Measurements from ENCODE around the gene MAGEF1. TPM values are rescaled to one million over a fixed set of nuclear protein-coding genes. Genes with fewer than 3 reads are reported as not detected.

MAGEF1 gene
- total RNA-seq, 2 experiments from 2014 or later: 5.8 to 6.1 TPM

GRCh38 chr3:184672977-184673870 is 38.6 kb downstream of the MAGEF1 start:
- Mint-ChIP-seq H3K36me3 (ENCODE audit: low read depth) (no peaks in the 10 kb centered on the region), H3K4me3 (no peak overlapping the region), H3K9me3 (no peaks in the 10 kb centered on the region), H3K4me1 (ENCODE audit: low read depth) (no peaks in the 10 kb centered on the region), H3K27me3 (peaks cover 9% of the 10 kb centered on the region), H3K27ac (no peak overlapping the region)
- no peak for DNase-seq
- Histone ChIP-seq H3K9me3 (ENCODE audit: control insufficient read depth in 1 of 2, insufficient read depth in 1 of 2, low read length in 2 of 2) (no peaks in the 10 kb centered on the region), H3K27me3 (ENCODE audit: control insufficient read depth in 1 of 2, insufficient read depth in 2 of 2, low read length in 2 of 2) (peaks cover 0 to 6% of the 10 kb centered on the region in 2 experiments), H3K36me3 (ENCODE audit: insufficient read depth, low read length) (no peaks in the 10 kb centered on the region), H3K27ac (ENCODE audit: low read depth in 1 of 2, low read length in 2 of 2) (no peak overlapping the region), H3K4me1 (ENCODE audit: insufficient read depth, low read length) (peaks cover 4% of the 10 kb centered on the region), H3K4me3 (ENCODE audit: low read length) (no peak overlapping the region)
- ChIA-PET POLR2A (no interaction called here), CTCF (no interaction called here)
- ATAC-seq (ENCODE audit: poor library complexity): no peak
- intact Hi-C loops (cut with DNase I, micrococcal nuclease): no loop called here
- no peak for TF ChIP-seq CTCF (IDR thresholded peaks at IDR 0.05)

GRCh38 chr3:184672335-184672734 is 39.5 kb downstream of the MAGEF1 start:
- intact Hi-C loops (cut with DNase I, micrococcal nuclease): no loop called here
- TF ChIP-seq CTCF (IDR thresholded peaks at IDR 0.05): no peak
- peaks cover 0 to 3% of the 10 kb centered on the region in 2 experiments for H3K27me3 ChIP-seq (ENCODE audit: control insufficient read depth in 1 of 2, insufficient read depth in 2 of 2, low read length in 2 of 2)
- Mint-ChIP-seq H3K36me3 (ENCODE audit: low read depth) (no peaks in the 10 kb centered on the region), H3K4me3 (no peak overlapping the region), H3K9me3 (no peaks in the 10 kb centered on the region), H3K27me3 (peaks cover 9% of the 10 kb centered on the region), H3K4me1 (ENCODE audit: low read depth) (no peaks in the 10 kb centered on the region), H3K27ac (no peak overlapping the region)
- H3K4me3 ChIP-seq (ENCODE audit: low read length): no peak overlapping the region
- no peaks in the 10 kb centered on the region for H3K36me3 ChIP-seq (ENCODE audit: insufficient read depth, low read length)
- ATAC-seq (ENCODE audit: poor library complexity) (no peak), DNase-seq (no peak)
- no peak overlapping the region for H3K27ac ChIP-seq (ENCODE audit: low read depth in 1 of 2, low read length in 2 of 2)
- ChIA-PET CTCF (no interaction called here), POLR2A (no interaction called here)
- no peaks in the 10 kb centered on the region for H3K9me3 ChIP-seq (ENCODE audit: control insufficient read depth in 1 of 2, insufficient read depth in 1 of 2, low read length in 2 of 2)
- H3K4me1 ChIP-seq (ENCODE audit: insufficient read depth, low read length): peaks cover 1% of the 10 kb centered on the region

GRCh38 chr3:184670091-184670602 is 41.7 kb downstream of the MAGEF1 start:
- ChIA-PET CTCF (no interaction called here), POLR2A (no interaction called here)
- H3K36me3 Mint-ChIP-seq (ENCODE audit: low read depth): no peaks in the 10 kb centered on the region
- no peaks in the 10 kb centered on the region for H3K4me1 Mint-ChIP-seq (ENCODE audit: low read depth)
- no peak overlapping the region for H3K4me3 Mint-ChIP-seq
- H3K27ac Mint-ChIP-seq: no peak overlapping the region
- Histone ChIP-seq H3K27ac (ENCODE audit: low read depth in 1 of 2, low read length in 2 of 2) (no peak overlapping the region), H3K9me3 (ENCODE audit: control insufficient read depth in 1 of 2, insufficient read depth in 1 of 2, low read length in 2 of 2) (no peaks in the 10 kb centered on the region), H3K36me3 (ENCODE audit: insufficient read depth, low read length) (no peaks in the 10 kb centered on the region), H3K4me1 (ENCODE audit: insufficient read depth, low read length) (no peaks in the 10 kb centered on the region), H3K4me3 (ENCODE audit: low read length) (no peak overlapping the region), H3K27me3 (ENCODE audit: control insufficient read depth in 1 of 2, insufficient read depth in 2 of 2, low read length in 2 of 2) (no peaks in the 10 kb centered on the region)
- intact Hi-C loops (cut with DNase I, micrococcal nuclease): no loop called here
- ATAC-seq (ENCODE audit: poor library complexity): no peak
- H3K27me3 Mint-ChIP-seq: peaks cover 4% of the 10 kb centered on the region
- TF ChIP-seq CTCF (IDR thresholded peaks at IDR 0.05): no peak
- no peak for DNase-seq
- no peaks in the 10 kb centered on the region for H3K9me3 Mint-ChIP-seq
